ENCODE results near the gene TULP4. TPM values are rescaled to one million over a fixed set of nuclear protein-coding genes. Genes with fewer than 3 reads are reported as not detected.

The TULP4 gene
- total RNA-seq, 1 experiment from 2014 or later, result 21.5 TPM

DNA sequence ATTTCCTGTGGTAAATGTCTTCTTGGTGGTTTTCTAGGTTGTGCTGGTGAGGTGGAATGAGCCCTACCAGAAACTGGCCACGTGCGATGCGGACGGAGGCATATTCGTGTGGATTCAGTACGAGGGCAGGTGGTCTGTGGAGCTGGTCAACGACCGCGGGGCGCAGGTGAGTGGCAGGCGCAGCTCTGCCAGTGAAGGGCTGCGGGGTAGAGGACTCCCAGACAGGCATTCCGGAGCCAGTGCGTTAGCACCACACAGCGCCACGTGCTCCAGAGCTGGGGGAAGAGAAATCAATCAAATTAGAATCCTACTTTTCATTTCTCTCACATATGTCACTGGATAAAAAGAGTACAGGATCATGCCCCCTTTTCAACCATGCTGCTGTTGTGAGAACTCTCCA is 100.8 kb downstream of the TULP4 start:
- intact Hi-C loops (cut with micrococcal nuclease), result no loop called here

DNA sequence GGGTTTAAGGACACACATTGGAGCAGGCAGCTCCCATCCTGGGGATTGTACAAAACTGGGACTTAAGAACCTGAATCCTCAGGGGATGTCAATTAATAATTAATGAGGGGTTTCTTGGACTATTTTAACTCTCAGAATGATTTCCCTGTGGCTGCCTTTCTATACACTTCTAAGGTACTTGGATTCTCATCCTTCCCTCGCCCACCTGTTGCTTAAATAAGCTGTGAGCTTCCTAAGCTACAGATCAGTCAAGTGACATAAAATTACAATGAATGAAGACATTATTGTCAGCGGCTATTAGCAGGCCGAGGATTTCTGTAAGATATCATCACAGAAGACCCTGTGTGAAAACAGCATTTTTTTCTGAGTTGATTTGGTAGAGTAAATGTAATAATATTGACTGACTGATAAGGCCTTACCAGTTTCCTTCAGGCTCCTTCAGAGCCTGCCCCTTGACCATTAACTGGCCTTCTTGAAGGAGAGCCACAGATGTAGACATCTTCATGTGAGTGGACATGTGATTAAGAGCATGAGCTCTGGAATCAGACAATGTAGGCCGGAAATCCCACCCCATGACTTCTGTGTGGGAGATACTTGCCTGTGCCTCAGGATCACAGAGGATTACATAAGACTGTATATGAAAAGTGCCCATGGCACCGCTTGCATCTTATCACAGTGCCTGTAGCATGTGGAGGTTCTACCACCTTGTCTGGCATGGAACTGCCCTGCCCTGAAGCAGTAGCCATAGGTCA is 101.7 kb downstream of the TULP4 start:
- DNase-seq, result no peak
- intact Hi-C loops (cut with micrococcal nuclease), result no loop called here
- no peak for ATAC-seq

More for the DNA sequence above, 100.8 kb downstream of the TULP4 start:
- Histone ChIP-seq H3K27me3 (ENCODE audit: low read length) (no peaks in the 10 kb centered on the region), H4K20me1 (ENCODE audit: low read length) (no peaks in the 10 kb centered on the region), H3K9me2 (replicated peaks; ENCODE audit: low read length) (no peaks in the 10 kb centered on the region), H3K4me3 (ENCODE audit: low read length) (no peak overlapping the region), H3F3A (ENCODE audit: low read length, unreplicated experiment) (peaks cover 6% of the 10 kb centered on the region), H3K9me3 (ENCODE audit: low read length) (no peaks in the 10 kb centered on the region), H3K4me1 (ENCODE audit: insufficient read depth, low read length) (peaks cover 38% of the 10 kb centered on the region), H3K27ac (ENCODE audit: low read length) (no peak overlapping the region), H3K36me3 (ENCODE audit: low read depth, low read length) (peaks cover 6% of the 10 kb centered on the region; the same call in 1 of the 2 replicates), H2AFZ (ENCODE audit: low read length) (no peak overlapping the region), H3K9ac (ENCODE audit: low read length) (no peak overlapping the region), H3K4me2 (ENCODE audit: low read length) (no peak overlapping the region), H3K79me2 (ENCODE audit: low read length) (peaks cover 10% of the 10 kb centered on the region)
- CTCF ChIA-PET, result no interaction called here
- ATAC-seq, result no peak
- no TSS peak for BruUV-seq (replicated peaks)
- POLR2A ChIA-PET (ENCODE audit: unreplicated experiment), result no interaction called here
- DNase-seq, result no peak
- TF ChIP-seq EZH2phosphoT487 (IDR thresholded peaks at IDR 0.05; ENCODE audit: borderline replicate concordance, low read length) (no peak), EZH2 (IDR thresholded peaks at IDR 0.05; ENCODE audit: low read length, unreplicated experiment) (no peak)
- TF ChIP-seq, protein P1, sequence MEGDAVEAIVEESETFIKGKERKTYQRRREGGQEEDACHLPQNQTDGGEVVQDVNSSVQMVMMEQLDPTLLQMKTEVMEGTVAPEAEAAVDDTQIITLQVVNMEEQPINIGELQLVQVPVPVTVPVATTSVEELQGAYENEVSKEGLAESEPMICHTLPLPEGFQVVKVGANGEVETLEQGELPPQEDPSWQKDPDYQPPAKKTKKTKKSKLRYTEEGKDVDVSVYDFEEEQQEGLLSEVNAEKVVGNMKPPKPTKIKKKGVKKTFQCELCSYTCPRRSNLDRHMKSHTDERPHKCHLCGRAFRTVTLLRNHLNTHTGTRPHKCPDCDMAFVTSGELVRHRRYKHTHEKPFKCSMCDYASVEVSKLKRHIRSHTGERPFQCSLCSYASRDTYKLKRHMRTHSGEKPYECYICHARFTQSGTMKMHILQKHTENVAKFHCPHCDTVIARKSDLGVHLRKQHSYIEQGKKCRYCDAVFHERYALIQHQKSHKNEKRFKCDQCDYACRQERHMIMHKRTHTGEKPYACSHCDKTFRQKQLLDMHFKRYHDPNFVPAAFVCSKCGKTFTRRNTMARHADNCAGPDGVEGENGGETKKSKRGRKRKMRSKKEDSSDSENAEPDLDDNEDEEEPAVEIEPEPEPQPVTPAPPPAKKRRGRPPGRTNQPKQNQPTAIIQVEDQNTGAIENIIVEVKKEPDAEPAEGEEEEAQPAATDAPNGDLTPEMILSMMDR (conservative IDR thresholded peaks at IDR 0.05; ENCODE audit: low read depth, low read length), result no peak

More for the DNA sequence above, 101.7 kb downstream of the TULP4 start:
- H3K9me2 ChIP-seq (replicated peaks; ENCODE audit: low read length), result no peaks in the 10 kb centered on the region
- peaks cover 6% of the 10 kb centered on the region for H3F3A ChIP-seq (ENCODE audit: low read length, unreplicated experiment)
- no peaks in the 10 kb centered on the region for H4K20me1 ChIP-seq (ENCODE audit: low read length)
- no peak overlapping the region for H2AFZ ChIP-seq (ENCODE audit: low read length)
- peaks cover 10% of the 10 kb centered on the region for H3K79me2 ChIP-seq (ENCODE audit: low read length)
- no peaks in the 10 kb centered on the region for H3K27me3 ChIP-seq (ENCODE audit: low read length)
- CTCF ChIA-PET, result no interaction called here
- BruUV-seq (replicated peaks), result no TSS peak
- TF ChIP-seq EZH2 (IDR thresholded peaks at IDR 0.05; ENCODE audit: low read length, unreplicated experiment) (no peak), EZH2phosphoT487 (IDR thresholded peaks at IDR 0.05; ENCODE audit: borderline replicate concordance, low read length) (no peak)
- TF ChIP-seq, protein P1 (conservative IDR thresholded peaks at IDR 0.05; ENCODE audit: low read depth, low read length), result no peak
- H3K4me1 ChIP-seq (ENCODE audit: insufficient read depth, low read length), result peaks cover 44% of the 10 kb centered on the region
- H3K9ac ChIP-seq (ENCODE audit: low read length), result no peak overlapping the region
- POLR2A ChIA-PET (ENCODE audit: unreplicated experiment), result no interaction called here
- no peak overlapping the region for H3K4me3 ChIP-seq (ENCODE audit: low read length)
- peaks cover 6% of the 10 kb centered on the region; the same call in 1 of the 2 replicates for H3K36me3 ChIP-seq (ENCODE audit: low read depth, low read length)
- H3K27ac ChIP-seq (ENCODE audit: low read length), result no peak overlapping the region
- H3K9me3 ChIP-seq (ENCODE audit: low read length), result no peaks in the 10 kb centered on the region
- H3K4me2 ChIP-seq (ENCODE audit: low read length), result no peak overlapping the region

Measured in PC-3 (cell line).